HepG2 (cell line): ENCODE data around the gene FAM110C. TPM values are rescaled to one million over a fixed set of nuclear protein-coding genes. Genes with fewer than 3 reads are reported as not detected.

ENCODE experiments used
- ATAC-seq: fragments of 200-7000 bp; cut with Tn5 transposase; 3 replicates; pipeline ENCODE4 v1.9.1; 2020; ENCODE audit warnings: mild to moderate bottlenecking, moderate library complexity
- BruUV-seq: library from RNA; stranded (reverse); fragments of 400-500 nt; replicated peaks from 2 replicates; lab custom pipeline; 2021; lab: Mats Ljungman, UMichigan
- CTCF ChIA-PET: fragments of 300-600 bp; formaldehyde crosslinking; extraction: SDS; loops from one replicate; lab custom pipeline; 2021; ENCODE audit warnings: low total read pairs, inconsistent platforms, low intra/inter-chr PET ratio; lab: Yijun Ruan, JAX
- POLR2A ChIA-PET: fragments of 350-600 bp; sonication (Branson Sonifier 250); formaldehyde crosslinking; loops from one replicate; lab custom pipeline; 2020; ENCODE audit warnings: antibody characterized with exemption, inconsistent platforms; lab: Yijun Ruan, JAX
- DNase-seq: peaks from one replicate; pipeline ENCODE4 v3.0.0-alpha.2; 2015; ENCODE audit warnings: low spot score
- FAIRE-seq: peaks from 3 replicates; lab custom pipeline; 2011; peaks lifted over from hg19 to GRCh38; lab: Jason Lieb, UNC
- H2AFZ ChIP-seq: one replicate; pipeline ENCODE4 v1.6.1; 2011; ENCODE audit warnings: low read length, inconsistent platforms
- H3K27ac ChIP-seq: fragments of 300-600 bp; 3 replicates; pipeline ENCODE4 v1.8.0; 2011; ENCODE audit warnings: mixed run types, mild to moderate bottlenecking, mixed read lengths, low read length, inconsistent platforms; ENCODE audit not compliant: insufficient read depth; ENCODE audit errors: extremely low read length
- H3K27me3 ChIP-seq, 2 experiments: fragments of 200-600 bp in 1 of 2; 2 replicates in 1 of 2; 3 replicates in 1 of 2; pipeline versions ENCODE4 v1.6.0 to v1.8.0; 2011; ENCODE audit warnings: low read length in 2 of 2, mild to moderate bottlenecking in 2 of 2, moderate library complexity in 2 of 2, inconsistent platforms in 1 of 2; ENCODE audit not compliant: insufficient read depth in 2 of 2, control insufficient read depth in 1 of 2
- H3K36me3 ChIP-seq, 2 experiments: fragments of 200-600 bp in 1 of 2; replicated peaks in 1 of 2; 2 replicates in 1 of 2; 3 replicates in 1 of 2; pipeline versions ENCODE4 v1.5.1 to v1.8.0; 2011; ENCODE audit warnings: low read length in 2 of 2, inconsistent platforms in 1 of 2; ENCODE audit not compliant: insufficient read depth in 2 of 2, control insufficient read depth in 1 of 2
- H3K4me1 ChIP-seq: 2 replicates; pipeline ENCODE4 v1.5.1; 2012; ENCODE audit warnings: low read length, inconsistent platforms; ENCODE audit not compliant: insufficient read depth
- H3K4me2 ChIP-seq: 2 replicates; pipeline ENCODE4 v1.6.0; 2011; ENCODE audit warnings: low read depth, low read length, inconsistent platforms
- H3K4me3 ChIP-seq, 3 experiments: fragments of 200-600 bp in 1 of 3; sonication (generic), shearing (Covaris generic) in 1 of 3; replicated peaks in 1 of 3; 2 replicates each; pipeline ENCODE4 v1.5.1; 2011 to 2016; ENCODE audit warnings: low read length in 3 of 3, inconsistent platforms in 2 of 3, low read depth in 2 of 3, mild to moderate bottlenecking in 2 of 3, control low read depth in 1 of 3, mixed read lengths in 1 of 3; ENCODE audit not compliant: insufficient read depth in 1 of 3
- H3K79me2 ChIP-seq: one replicate; pipeline ENCODE4 v1.6.1; 2011; ENCODE audit warnings: low read length, inconsistent platforms; ENCODE audit not compliant: insufficient read depth
- H3K9ac ChIP-seq: 2 replicates; pipeline ENCODE4 v1.6.0; 2011; ENCODE audit warnings: mild to moderate bottlenecking, low read depth, low read length, inconsistent platforms; ENCODE audit not compliant: insufficient read depth
- H3K9me3 ChIP-seq: 2 replicates; pipeline ENCODE4 v1.5.1; 2012; ENCODE audit warnings: mild to moderate bottlenecking, low read length
- H4K20me1 ChIP-seq: 2 replicates; pipeline ENCODE4 v1.6.0; 2011; ENCODE audit warnings: inconsistent platforms, mild to moderate bottlenecking, low read length, moderate library complexity; ENCODE audit not compliant: insufficient read depth
- ARNT ChIP-seq: fragments of 450-650 bp; IDR thresholded peaks from 2 replicates; pipeline ENCODE4 v1.6.1; 2017
- ATF5 ChIP-seq: sonication (generic); formaldehyde crosslinking; IDR thresholded peaks from 2 replicates; pipeline ENCODE4 v1.4.0; 2020; ENCODE audit warnings: mild to moderate bottlenecking, low read depth, missing genetic modification reagents
- ATF7 ChIP-seq, 2 experiments: fragments of 450-650 bp in 1 of 2; sonication (generic) in 1 of 2; formaldehyde crosslinking in 1 of 2; IDR thresholded peaks; 2 replicates each; pipeline versions ENCODE4 v1.4.0 to v1.6.1; 2016 to 2020; ENCODE audit warnings: antibody characterized with exemption in 1 of 2, mild to moderate bottlenecking in 1 of 2, missing genetic modification reagents in 1 of 2
- CCAR2 ChIP-seq: fragments of 200-400 bp; formaldehyde crosslinking; optimal IDR thresholded peaks from 2 replicates; pipeline ENCODE3; 2018; ENCODE audit warnings: low read depth, mild to moderate bottlenecking, low read length, moderate library complexity
- CERS6 ChIP-seq: sonication (generic); formaldehyde crosslinking; IDR thresholded peaks from 2 replicates; pipeline ENCODE4 v1.5.0; 2020; ENCODE audit warnings: missing genetic modification reagents
- EEA1 ChIP-seq: sonication (generic); formaldehyde crosslinking; IDR thresholded peaks from 2 replicates; pipeline ENCODE4 v1.5.1; 2020; ENCODE audit warnings: mild to moderate bottlenecking, missing genetic modification reagents, borderline replicate concordance
- GTF2F1 ChIP-seq: fragments of 150-350 bp; IDR thresholded peaks from 2 replicates; pipeline ENCODE4 v1.6.1; 2014; ENCODE audit warnings: low read length
- HMGXB3 ChIP-seq: sonication (generic); formaldehyde crosslinking; IDR thresholded peaks from 2 replicates; pipeline ENCODE4 v1.4.0; 2020; ENCODE audit warnings: missing genetic modification reagents, borderline replicate concordance
- XRCC5 ChIP-seq: fragments of 200-400 bp; formaldehyde crosslinking; optimal IDR thresholded peaks from 2 replicates; pipeline ENCODE3; 2017; ENCODE audit warnings: mild to moderate bottlenecking, low read length
- ZBTB1 ChIP-seq: sonication (generic); formaldehyde crosslinking; IDR thresholded peaks from 2 replicates; pipeline ENCODE4 v1.4.0; 2020; ENCODE audit warnings: missing genetic modification reagents, borderline replicate concordance
- ZNF251 ChIP-seq: sonication (generic); formaldehyde crosslinking; IDR thresholded peaks from 2 replicates; pipeline ENCODE4 v1.9.0; 2021; ENCODE audit warnings: mild to moderate bottlenecking, missing genetic modification reagents
- ZNF572 ChIP-seq: sonication (generic); formaldehyde crosslinking; IDR thresholded peaks from 2 replicates; pipeline ENCODE4 v1.5.1; 2020; ENCODE audit warnings: mild to moderate bottlenecking, missing genetic modification reagents
- ZNF839 ChIP-seq: sonication (generic); formaldehyde crosslinking; IDR thresholded peaks from 2 replicates; pipeline ENCODE4 v1.4.0; 2020; ENCODE audit warnings: missing genetic modification reagents, mild to moderate bottlenecking, borderline replicate concordance
- WGBS: methylation state at CpG from one replicate; pipeline ENCODE4 v1.1.6; 2017; ENCODE audit warnings: low lambda C conversion rate; 5-methylcytosine and 5-hydroxymethylcytosine counted together
- in situ Hi-C: cut with HindIII; loops from 2 replicates; pipeline ENCODE4 v1.10.0; 2017; ENCODE audit warnings: low pct_unique_long_range_greater_than_20kb; ENCODE audit not compliant: extremely low pct_ligation_motif_present
- intact Hi-C: fragments of 100-400 bp; cut with micrococcal nuclease; formaldehyde crosslinking; loops from one replicate; pipeline ENCODE4 v1.10.0; 2022; ENCODE audit not compliant: unreplicated experiment
- polyA plus RNA-seq, 8 experiments: library from polyadenylated mRNA; depleted of rRNA in 3 of 8; stranded (reverse) in 7 of 8; unstranded in 1 of 8; fragments of >200 nt; fragmentation: Illumina TruSeq in 4 of 8; extraction: Trizol in 4 of 8; gene quantifications; 2 replicates each; pipeline versions ENCODE4 v1.2.1 to v1.2.3, GENCODE V29; 2011 to 2016; ENCODE audit warnings: low read depth in 4 of 8, missing spikeins in 1 of 8, mixed read lengths in 1 of 8; ENCODE audit not compliant: insufficient read depth in 1 of 8
- total RNA-seq, 5 experiments: library from RNA; depleted of rRNA; stranded (reverse); fragments of >200 nt; fragmentation: Illumina TruSeq; extraction: Trizol; gene quantifications; 2 replicates each; pipeline ENCODE4 v1.2.3, GENCODE V29; 2016; ENCODE audit warnings: low read depth in 1 of 5

The FAM110C gene
- total and polyA plus RNA-seq, 2 of the 13 experiments (the other 11 are each of a cell fraction or from before 2014, with no cell fraction given) = 1.2 to 3.5 TPM

GRCh38 chr2:29253-29652 is 17.1 kb downstream of the FAM110C start:
- Histone ChIP-seq H2AFZ (no peak overlapping the region), H3K79me2 (no peaks in the 10 kb centered on the region), H3K9me3 (no peaks in the 10 kb centered on the region), H3K9ac (no peak overlapping the region), H3K27ac (no peak overlapping the region), H4K20me1 (no peaks in the 10 kb centered on the region), H3K36me3 (no peaks in the 10 kb centered on the region), H3K4me2 (no peak overlapping the region), H3K4me1 (peaks cover 7% of the 10 kb centered on the region; the same call in 1 of the 2 replicates), H3K4me3 (no peak overlapping the region), H3K27me3 (peaks cover 0 to 8% of the 10 kb centered on the region in 2 experiments; a peak in 1 of 5 replicates)
- in situ Hi-C loops = no loop called here
- TF ChIP-seq EEA1 (no peak), ATF7 (IDR thresholded peaks at IDR 0.05) (no peak), ATF7 (CRISPR knock-in tag; IDR thresholded peaks at IDR 0.05) (no peak), CERS6 (CRISPR knock-in tag) (no peak)
- intact Hi-C loops = no loop called here
- WGBS = 0% methylated on average over 1 of the region's 1 CpG
- no TSS peak for BruUV-seq
- POLR2A ChIA-PET = no interaction called here
- no peak for FAIRE-seq
- CTCF ChIA-PET = no interaction called here
- ATAC-seq = no peak
- no peak for DNase-seq

- H3K4me2 ChIP-seq = no peak overlapping the region
- DNase-seq = no peak
- POLR2A ChIA-PET = no interaction called here
- CTCF ChIA-PET = no interaction called here
- no peak overlapping the region for H3K27ac ChIP-seq
- peaks cover 3% of the 10 kb centered on the region; the same call in 1 of the 2 replicates for H3K4me1 ChIP-seq
- H3K9ac ChIP-seq = no peak overlapping the region
- H3K27me3 ChIP-seq = peaks cover 0 to 8% of the 10 kb centered on the region in 2 experiments; a peak in 1 of 5 replicates
- ATAC-seq = no peak
- 21% methylated on average over 5 of the region's 5 CpGs for WGBS
- no peak for FAIRE-seq
- H3K36me3 ChIP-seq = no peaks in the 10 kb centered on the region
- no TSS peak for BruUV-seq
- H4K20me1 ChIP-seq = no peaks in the 10 kb centered on the region
- H3K9me3 ChIP-seq = no peaks in the 10 kb centered on the region
- H3K4me3 ChIP-seq = no peak overlapping the region
- in situ Hi-C loops = no loop called here
- no peak overlapping the region for H2AFZ ChIP-seq
- no peaks in the 10 kb centered on the region for H3K79me2 ChIP-seq
- intact Hi-C loops = no loop called here
- TF ChIP-seq ATF5 (CRISPR knock-in tag) (no peak), GTF2F1 (no peak), XRCC5 (no peak), ZNF839 (CRISPR knock-in tag) (no peak), ZNF251 (no peak), ZNF572 (CRISPR knock-in tag) (no peak), ZBTB1 (CRISPR knock-in tag) (no peak), CCAR2 (no peak), HMGXB3 (CRISPR knock-in tag) (no peak), ARNT (no peak)
Observed at GRCh38 chr2:28406-28975, 17.8 kb downstream of the FAM110C start.
